Measurements from ENCODE around the gene TSPAN14.

DNA sequence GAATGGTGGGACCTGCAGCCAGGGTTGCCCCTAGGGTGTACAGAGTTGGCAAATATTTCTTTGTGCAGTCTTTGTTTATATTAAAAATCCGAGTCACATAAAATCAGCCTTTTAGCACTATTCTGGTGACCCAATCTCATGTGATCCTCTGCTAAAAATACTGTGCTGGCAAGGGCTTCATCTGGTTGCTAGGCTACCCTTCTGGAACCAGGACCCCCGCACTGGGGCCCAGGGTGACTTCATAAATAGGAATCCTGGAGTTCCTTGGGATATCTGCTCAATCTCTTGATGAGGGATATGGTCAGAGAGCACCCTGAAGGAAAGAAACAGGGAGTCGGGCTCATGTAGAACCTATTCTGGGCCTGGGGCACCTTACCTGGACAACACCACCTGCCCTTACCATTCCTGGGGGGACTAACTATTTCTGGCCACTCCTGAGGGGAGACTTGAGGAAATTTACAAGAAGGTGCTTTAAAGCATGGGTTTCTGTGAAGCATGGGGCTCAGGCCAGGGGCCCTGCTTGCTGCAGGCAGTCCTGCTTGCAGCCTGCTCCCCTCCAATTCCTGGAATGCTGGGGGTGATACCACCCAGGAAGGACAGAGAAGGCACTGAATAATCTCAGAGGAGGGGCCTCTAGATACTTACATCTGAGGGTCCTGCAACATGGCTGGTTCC, 128.3 kb downstream of the TSPAN14 start:
- TF ChIP-seq, protein P1, sequence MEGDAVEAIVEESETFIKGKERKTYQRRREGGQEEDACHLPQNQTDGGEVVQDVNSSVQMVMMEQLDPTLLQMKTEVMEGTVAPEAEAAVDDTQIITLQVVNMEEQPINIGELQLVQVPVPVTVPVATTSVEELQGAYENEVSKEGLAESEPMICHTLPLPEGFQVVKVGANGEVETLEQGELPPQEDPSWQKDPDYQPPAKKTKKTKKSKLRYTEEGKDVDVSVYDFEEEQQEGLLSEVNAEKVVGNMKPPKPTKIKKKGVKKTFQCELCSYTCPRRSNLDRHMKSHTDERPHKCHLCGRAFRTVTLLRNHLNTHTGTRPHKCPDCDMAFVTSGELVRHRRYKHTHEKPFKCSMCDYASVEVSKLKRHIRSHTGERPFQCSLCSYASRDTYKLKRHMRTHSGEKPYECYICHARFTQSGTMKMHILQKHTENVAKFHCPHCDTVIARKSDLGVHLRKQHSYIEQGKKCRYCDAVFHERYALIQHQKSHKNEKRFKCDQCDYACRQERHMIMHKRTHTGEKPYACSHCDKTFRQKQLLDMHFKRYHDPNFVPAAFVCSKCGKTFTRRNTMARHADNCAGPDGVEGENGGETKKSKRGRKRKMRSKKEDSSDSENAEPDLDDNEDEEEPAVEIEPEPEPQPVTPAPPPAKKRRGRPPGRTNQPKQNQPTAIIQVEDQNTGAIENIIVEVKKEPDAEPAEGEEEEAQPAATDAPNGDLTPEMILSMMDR (conservative IDR thresholded peaks at IDR 0.05; ENCODE audit: low read depth in 2 of 2) = no peak
- TF ChIP-seq POLR2AphosphoS5 (IDR thresholded peaks at IDR 0.05; ENCODE audit: low read depth) = no peak
- TF ChIP-seq, protein P2, sequence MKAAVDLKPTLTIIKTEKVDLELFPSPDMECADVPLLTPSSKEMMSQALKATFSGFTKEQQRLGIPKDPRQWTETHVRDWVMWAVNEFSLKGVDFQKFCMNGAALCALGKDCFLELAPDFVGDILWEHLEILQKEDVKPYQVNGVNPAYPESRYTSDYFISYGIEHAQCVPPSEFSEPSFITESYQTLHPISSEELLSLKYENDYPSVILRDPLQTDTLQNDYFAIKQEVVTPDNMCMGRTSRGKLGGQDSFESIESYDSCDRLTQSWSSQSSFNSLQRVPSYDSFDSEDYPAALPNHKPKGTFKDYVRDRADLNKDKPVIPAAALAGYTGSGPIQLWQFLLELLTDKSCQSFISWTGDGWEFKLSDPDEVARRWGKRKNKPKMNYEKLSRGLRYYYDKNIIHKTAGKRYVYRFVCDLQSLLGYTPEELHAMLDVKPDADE (IDR thresholded peaks at IDR 0.05) = no peak
- TF ChIP-seq EZH2 (IDR thresholded peaks at IDR 0.05; ENCODE audit: low read depth, unreplicated experiment) = no peak
- no peak for TF ChIP-seq NANOG (IDR thresholded peaks at IDR 0.05; ENCODE audit: borderline replicate concordance)
- TF ChIP-seq, protein P3, sequence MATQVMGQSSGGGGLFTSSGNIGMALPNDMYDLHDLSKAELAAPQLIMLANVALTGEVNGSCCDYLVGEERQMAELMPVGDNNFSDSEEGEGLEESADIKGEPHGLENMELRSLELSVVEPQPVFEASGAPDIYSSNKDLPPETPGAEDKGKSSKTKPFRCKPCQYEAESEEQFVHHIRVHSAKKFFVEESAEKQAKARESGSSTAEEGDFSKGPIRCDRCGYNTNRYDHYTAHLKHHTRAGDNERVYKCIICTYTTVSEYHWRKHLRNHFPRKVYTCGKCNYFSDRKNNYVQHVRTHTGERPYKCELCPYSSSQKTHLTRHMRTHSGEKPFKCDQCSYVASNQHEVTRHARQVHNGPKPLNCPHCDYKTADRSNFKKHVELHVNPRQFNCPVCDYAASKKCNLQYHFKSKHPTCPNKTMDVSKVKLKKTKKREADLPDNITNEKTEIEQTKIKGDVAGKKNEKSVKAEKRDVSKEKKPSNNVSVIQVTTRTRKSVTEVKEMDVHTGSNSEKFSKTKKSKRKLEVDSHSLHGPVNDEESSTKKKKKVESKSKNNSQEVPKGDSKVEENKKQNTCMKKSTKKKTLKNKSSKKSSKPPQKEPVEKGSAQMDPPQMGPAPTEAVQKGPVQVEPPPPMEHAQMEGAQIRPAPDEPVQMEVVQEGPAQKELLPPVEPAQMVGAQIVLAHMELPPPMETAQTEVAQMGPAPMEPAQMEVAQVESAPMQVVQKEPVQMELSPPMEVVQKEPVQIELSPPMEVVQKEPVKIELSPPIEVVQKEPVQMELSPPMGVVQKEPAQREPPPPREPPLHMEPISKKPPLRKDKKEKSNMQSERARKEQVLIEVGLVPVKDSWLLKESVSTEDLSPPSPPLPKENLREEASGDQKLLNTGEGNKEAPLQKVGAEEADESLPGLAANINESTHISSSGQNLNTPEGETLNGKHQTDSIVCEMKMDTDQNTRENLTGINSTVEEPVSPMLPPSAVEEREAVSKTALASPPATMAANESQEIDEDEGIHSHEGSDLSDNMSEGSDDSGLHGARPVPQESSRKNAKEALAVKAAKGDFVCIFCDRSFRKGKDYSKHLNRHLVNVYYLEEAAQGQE (IDR thresholded peaks at IDR 0.05; ENCODE audit: unreplicated experiment) = no peak
- TF ChIP-seq EZH2phosphoT487 (IDR thresholded peaks at IDR 0.05; ENCODE audit: unreplicated experiment) = no peak
- no peak for TF ChIP-seq CREB1 (CRISPR knock-in tag; IDR thresholded peaks at IDR 0.05; ENCODE audit: low read depth)
- TF ChIP-seq JUNB (IDR thresholded peaks at IDR 0.05; ENCODE audit: unreplicated experiment) = no peak

Data from GM23338 (cell line).